ENCODE results near the gene ASCL5.

DNA sequence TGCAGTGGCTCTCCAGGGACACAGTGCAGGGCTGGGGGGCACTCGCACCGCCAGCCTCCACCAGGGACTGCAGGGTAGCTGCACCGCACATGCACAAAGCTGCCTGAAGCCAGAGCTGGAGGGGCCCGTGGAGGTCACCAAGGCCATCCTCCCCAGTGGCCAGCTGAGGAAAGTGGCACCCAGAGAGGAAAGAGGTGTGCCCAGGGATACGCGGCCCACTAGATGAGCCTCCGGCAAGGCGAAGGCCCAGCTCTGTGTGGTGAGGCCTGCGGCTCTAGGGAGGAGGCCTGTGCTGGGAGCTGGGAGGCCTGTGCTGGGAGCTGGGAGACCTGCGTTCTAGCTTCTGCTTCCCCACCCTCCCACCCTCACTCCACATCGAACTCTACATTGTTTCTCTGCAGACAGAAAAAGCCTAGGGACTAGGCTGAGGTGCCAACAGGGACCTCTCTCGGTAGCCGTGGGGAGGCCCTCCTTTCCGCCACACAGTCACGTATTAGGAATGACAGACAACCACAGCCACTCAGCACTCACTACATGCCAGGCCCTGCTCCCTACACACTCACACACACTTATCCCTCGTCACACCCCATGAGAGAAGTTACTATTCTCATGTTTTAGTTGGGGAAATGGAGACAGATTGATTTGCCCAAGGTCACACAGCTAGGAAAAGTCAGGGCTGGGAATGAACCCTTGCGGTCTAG lies 921 bp upstream of the ASCL5 start:
- TF ChIP-seq, protein P1, sequence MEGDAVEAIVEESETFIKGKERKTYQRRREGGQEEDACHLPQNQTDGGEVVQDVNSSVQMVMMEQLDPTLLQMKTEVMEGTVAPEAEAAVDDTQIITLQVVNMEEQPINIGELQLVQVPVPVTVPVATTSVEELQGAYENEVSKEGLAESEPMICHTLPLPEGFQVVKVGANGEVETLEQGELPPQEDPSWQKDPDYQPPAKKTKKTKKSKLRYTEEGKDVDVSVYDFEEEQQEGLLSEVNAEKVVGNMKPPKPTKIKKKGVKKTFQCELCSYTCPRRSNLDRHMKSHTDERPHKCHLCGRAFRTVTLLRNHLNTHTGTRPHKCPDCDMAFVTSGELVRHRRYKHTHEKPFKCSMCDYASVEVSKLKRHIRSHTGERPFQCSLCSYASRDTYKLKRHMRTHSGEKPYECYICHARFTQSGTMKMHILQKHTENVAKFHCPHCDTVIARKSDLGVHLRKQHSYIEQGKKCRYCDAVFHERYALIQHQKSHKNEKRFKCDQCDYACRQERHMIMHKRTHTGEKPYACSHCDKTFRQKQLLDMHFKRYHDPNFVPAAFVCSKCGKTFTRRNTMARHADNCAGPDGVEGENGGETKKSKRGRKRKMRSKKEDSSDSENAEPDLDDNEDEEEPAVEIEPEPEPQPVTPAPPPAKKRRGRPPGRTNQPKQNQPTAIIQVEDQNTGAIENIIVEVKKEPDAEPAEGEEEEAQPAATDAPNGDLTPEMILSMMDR (IDR thresholded peaks at IDR 0.05), result no peak
- TF ChIP-seq POLR2A (IDR thresholded peaks at IDR 0.05), result no peak

Data from adrenal gland (tissue), 5 donors.